GM23338 (cell line): Measurements from ENCODE around the gene TMEM175.

Experiments used
- TF ChIP-seq, protein P1 (sequence below), 2 experiments: fragments of 200-600 bp in 1 of 2; sonication (generic) in 1 of 2; conservative IDR thresholded peaks; 2 replicates each; pipeline versions ENCODE4 v1.5.1 to v1.6.1; 2016 to 2017; ENCODE audit warnings: antibody characterized with exemption in 2 of 2, low read depth in 2 of 2, mild to moderate bottlenecking in 2 of 2, moderate library complexity in 1 of 2
- TF ChIP-seq, protein P2 (sequence below): IDR thresholded peaks from one replicate; pipeline ENCODE4 v1.6.1; 2018; ENCODE audit warnings: antibody characterized with exemption; ENCODE audit not compliant: unreplicated experiment

DNA sequence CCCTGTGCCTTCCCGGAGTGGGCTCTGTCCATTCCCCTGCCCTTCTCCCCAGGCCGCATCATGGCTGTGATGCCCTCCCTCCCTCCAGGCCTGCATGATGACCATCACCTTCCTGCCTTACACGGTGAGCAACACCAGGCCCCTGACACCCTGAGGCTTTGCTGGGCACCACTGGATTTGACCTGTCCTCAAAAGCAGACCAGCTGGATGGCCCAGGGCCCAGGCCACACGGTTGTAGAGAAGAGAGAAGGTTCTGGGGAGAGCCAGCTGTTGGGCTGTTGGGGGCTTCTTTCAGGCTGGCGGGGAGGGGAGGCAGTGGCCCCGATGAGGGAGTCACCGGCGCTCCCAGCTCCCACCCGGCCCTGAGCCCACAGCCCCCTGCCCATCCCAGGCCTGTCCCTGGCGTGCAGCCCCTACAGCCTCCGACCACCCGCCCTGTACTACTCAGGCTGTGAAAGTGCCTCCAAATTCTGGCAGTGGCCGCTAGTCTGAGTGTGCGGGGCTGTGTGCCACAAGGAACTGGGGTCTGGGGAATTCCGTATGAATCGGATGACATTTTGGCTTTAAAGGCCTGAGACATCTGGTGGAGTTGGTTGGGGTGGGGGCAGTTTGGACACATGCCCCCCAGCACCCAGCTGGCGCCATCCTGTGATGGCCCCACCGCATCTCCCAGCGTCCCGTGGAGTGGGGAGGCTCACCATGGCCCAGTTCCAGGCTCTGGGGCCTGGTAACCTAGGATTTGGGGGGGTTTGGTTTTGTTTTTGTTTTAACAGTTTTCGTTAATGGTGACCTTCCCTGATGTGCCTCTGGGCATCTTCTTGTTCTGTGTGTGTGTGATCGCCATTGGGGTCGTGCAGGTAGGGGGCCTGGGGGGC, 19.6 kb downstream of the TMEM175 start:
- TF ChIP-seq, protein P1, sequence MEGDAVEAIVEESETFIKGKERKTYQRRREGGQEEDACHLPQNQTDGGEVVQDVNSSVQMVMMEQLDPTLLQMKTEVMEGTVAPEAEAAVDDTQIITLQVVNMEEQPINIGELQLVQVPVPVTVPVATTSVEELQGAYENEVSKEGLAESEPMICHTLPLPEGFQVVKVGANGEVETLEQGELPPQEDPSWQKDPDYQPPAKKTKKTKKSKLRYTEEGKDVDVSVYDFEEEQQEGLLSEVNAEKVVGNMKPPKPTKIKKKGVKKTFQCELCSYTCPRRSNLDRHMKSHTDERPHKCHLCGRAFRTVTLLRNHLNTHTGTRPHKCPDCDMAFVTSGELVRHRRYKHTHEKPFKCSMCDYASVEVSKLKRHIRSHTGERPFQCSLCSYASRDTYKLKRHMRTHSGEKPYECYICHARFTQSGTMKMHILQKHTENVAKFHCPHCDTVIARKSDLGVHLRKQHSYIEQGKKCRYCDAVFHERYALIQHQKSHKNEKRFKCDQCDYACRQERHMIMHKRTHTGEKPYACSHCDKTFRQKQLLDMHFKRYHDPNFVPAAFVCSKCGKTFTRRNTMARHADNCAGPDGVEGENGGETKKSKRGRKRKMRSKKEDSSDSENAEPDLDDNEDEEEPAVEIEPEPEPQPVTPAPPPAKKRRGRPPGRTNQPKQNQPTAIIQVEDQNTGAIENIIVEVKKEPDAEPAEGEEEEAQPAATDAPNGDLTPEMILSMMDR (conservative IDR thresholded peaks at IDR 0.05; ENCODE audit: low read depth in 2 of 2) = no peak
- TF ChIP-seq, protein P2, sequence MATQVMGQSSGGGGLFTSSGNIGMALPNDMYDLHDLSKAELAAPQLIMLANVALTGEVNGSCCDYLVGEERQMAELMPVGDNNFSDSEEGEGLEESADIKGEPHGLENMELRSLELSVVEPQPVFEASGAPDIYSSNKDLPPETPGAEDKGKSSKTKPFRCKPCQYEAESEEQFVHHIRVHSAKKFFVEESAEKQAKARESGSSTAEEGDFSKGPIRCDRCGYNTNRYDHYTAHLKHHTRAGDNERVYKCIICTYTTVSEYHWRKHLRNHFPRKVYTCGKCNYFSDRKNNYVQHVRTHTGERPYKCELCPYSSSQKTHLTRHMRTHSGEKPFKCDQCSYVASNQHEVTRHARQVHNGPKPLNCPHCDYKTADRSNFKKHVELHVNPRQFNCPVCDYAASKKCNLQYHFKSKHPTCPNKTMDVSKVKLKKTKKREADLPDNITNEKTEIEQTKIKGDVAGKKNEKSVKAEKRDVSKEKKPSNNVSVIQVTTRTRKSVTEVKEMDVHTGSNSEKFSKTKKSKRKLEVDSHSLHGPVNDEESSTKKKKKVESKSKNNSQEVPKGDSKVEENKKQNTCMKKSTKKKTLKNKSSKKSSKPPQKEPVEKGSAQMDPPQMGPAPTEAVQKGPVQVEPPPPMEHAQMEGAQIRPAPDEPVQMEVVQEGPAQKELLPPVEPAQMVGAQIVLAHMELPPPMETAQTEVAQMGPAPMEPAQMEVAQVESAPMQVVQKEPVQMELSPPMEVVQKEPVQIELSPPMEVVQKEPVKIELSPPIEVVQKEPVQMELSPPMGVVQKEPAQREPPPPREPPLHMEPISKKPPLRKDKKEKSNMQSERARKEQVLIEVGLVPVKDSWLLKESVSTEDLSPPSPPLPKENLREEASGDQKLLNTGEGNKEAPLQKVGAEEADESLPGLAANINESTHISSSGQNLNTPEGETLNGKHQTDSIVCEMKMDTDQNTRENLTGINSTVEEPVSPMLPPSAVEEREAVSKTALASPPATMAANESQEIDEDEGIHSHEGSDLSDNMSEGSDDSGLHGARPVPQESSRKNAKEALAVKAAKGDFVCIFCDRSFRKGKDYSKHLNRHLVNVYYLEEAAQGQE = no peak
